HG03280 (cell line): Measurements from ENCODE around the gene PARD6A.
A peak's percentile ranks its signal among the peaks of the same experiment; 100 is the strongest.

Experiments
- ATAC-seq: cut with Tn5 transposase; IDR thresholded peaks from one replicate; pipeline ENCODE4 v1.9.1; 2021; ENCODE audit warnings: mild to moderate bottlenecking, moderate library complexity; ENCODE audit not compliant: unreplicated experiment

PARD6A gene

GRCh38 chr16:67660564-67661028 is at the start of gene PARD6A:
Gene PARD6A (plus strand): TSS chr16:67660960. CDS start chr16:67661039, 79 bp downstream.
- peak; percentile 77 for ATAC-seq

DNA sequence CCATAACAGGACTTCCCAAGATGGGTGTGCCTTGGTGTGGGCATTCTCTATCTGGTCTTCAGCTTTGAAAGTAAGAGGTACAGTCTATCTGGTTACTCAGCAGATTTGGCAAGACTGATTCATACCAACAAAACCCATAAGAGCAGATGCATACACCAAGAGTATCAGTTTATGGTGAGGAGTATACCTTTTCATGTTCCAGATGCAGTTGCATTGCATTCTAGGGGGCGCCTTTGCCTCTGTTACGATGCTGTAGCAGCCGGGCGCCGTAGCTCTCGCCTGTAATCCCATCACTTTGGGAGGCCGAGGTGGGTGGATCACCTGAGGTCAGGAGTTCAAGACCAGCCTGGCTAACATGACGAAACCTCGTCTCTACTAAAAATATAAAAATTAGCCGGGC is 47.0 kb upstream of the PARD6A start:
- no peak for ATAC-seq

- no peak for ATAC-seq
These were observed 32.5 kb upstream of the PARD6A start for GRCh38 chr16:67628216-67628615.

DNA sequence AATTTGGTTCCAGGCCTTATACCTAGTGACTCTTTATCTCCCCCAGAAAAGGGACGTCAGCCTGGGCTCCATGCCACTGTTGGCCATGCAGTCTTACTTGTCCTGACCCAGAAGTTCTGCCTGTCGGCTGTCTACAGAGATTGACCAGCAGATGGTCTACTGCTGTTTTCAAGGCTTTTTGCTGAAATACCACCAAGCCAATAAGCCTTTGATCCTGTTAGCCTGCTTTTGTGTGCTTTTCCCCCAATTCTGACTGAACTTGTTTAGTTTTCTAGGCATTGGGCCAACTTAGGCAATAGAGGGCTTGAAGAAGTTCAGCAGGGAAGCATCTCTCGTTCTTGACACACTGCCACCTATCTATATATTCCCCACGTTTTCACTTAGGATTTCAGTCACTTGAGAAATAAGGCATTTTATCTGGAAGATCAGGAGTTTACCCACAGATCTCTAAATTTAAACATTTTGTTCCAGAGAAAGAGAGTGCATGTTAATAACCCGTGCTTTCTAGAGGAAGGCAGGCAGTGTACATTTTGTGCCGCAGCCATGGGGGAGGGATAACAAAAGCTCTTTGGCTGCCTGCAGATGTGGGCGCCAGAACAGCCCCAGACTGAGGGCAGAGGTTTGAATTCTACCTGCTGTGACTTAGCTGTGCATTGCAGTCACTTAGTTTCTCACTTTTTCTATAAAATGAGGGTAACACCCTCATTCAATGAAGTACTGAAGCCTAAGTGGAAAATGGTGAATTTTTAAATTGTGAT is 28.2 kb upstream of the PARD6A start:
- no peak for ATAC-seq

- ATAC-seq, result no peak
These were observed 24.0 kb upstream of the PARD6A start for GRCh38 chr16:67636713-67637112.

- ATAC-seq, result no peak
These were observed 23.1 kb upstream of the PARD6A start for GRCh38 chr16:67637625-67638024.

GRCh38 chr16:67641779-67642708 is 18.7 kb upstream of the PARD6A start:
- no peak for ATAC-seq

DNA sequence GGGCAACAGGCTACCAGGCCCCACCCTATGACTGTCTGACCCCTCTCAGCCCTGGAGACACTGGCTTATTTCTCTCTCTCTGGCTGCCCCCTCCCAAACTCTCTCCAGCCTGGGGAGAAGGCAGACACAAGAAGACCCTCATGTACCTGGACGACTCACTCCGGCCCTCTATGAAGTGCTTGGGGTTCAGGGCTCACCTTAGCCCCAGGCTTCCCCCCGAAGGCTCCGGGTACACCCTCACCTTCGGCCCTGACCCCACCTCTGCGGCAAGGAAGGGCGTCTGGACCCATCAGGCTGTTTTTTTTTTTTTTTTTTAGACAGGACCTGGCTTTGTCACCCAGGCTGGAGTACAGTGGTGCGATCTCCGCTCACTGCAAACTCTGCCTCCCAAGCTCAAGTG is 16.7 kb upstream of the PARD6A start:
- no peak for ATAC-seq

DNA sequence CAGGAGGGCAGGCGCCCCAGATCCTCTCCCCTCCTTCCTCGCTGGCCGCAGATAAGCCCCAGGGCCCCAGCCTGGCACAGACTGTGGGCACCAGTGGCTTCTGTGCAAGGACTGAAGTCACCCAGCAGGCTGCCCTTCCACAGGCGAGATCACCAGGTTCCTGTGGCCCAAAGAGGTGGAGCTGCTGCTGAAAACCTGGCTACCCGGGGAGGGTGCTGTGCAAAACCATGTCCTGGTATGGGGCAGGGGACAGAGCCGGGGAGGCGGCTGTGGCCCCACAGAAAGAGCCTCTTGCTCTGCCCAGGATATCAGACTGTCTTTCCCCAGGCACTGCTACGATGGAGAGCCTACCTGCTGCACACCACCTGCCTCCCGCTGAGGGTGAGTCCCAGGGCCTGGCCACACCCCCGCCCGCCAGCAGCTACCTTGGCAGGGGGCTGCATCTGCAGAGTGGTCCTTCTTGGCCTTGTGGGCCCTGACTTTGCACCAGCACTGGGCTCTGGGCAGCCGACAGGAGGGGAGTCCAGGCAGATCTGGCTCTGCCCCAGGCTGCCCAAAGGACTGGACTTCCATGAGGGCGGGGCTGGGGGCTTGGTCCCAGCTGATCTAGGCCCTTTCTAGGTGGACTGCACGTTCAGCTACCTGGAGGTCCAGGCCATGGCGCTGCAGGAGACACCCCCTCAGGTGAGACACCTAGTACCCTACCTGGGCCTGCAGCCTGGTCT is 15.2 kb upstream of the PARD6A start:
- ATAC-seq, result no peak

DNA sequence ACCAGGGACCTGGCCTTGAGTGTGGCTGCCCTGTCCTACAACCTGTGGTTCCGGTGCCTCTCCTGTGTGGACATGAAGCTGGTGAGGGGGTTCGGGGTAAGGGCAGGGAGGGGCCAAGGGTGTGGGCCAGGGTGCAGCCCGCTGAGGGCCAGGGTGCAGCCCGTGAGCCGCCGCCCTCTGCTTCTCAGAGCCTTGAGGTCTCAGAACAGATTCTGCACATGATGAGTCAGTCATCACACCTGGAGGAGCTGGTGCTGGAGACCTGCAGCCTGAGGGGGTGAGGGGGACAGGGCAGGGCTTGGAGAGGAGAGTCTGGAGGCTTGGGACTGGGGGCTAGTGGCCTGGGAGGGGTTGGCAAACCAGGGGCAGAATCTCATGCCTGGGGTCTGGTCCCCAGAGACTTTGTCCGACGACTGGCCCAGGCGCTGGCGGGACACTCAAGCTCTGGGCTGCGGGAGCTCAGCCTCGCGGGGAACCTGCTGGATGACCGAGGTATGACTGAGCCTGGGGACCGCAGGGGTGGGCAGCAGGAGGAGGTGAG is 13.6 kb upstream of the PARD6A start:
- ATAC-seq, result no peak

DNA sequence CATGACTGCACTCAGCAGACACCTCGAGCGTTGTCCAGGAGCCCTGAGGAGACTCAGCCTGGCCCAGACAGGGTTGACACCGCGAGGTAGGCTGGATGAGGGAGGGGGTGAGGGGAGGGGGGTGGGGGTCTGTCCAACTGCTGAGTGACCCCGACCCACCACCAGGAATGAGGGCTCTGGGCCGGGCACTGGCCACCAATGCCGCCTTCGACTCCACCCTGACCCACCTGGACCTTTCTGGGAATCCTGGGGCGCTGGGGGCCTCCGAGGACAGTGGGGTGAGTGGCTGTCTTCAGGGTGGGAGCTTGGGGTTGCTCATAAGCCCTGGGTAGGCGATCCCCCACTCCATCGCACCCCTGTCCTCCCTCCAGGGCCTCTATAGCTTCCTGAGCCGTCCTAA is 13.1 kb upstream of the PARD6A start:
- ATAC-seq, result no peak

DNA sequence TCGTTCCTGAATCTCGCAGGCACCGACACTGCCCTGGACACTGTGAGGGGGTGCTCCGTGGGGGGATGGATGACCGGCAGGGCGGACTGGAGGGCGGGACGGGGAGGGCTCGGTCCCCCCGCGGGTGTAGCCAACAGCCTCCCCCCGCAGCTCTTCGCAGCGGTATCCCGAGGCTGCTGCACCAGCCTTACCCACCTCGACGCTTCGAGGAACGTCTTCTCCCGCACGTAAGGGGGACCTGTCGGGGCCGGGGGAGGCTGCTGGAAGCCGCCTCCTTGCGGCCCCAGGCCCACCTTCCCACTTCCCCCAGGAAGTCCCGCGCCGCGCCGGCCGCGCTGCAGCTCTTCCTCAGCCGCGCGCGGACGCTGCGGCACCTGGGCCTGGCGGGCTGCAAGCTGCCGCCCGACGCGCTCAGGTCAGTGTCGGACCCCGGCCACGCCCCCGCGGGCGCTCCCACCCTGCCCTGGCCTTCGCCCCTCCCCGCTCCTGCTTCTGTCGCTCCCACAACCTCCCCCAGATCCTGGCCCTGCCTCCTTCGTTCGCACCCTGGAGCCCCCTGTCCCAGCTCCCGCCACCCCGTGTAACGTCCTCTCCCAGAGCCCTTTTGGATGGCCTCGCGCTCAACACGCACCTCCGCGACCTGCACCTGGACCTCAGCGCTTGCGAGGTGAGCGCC is 12.5 kb upstream of the PARD6A start:
- ATAC-seq, result no peak

- ATAC-seq, result no peak
These were observed 11.9 kb upstream of the PARD6A start for GRCh38 chr16:67648764-67649407.

GRCh38 chr16:67649494-67649931 is 11.2 kb upstream of the PARD6A start:
- no peak for ATAC-seq

GRCh38 chr16:67650023-67650422 is 10.7 kb upstream of the PARD6A start:
- ATAC-seq, result no peak

DNA sequence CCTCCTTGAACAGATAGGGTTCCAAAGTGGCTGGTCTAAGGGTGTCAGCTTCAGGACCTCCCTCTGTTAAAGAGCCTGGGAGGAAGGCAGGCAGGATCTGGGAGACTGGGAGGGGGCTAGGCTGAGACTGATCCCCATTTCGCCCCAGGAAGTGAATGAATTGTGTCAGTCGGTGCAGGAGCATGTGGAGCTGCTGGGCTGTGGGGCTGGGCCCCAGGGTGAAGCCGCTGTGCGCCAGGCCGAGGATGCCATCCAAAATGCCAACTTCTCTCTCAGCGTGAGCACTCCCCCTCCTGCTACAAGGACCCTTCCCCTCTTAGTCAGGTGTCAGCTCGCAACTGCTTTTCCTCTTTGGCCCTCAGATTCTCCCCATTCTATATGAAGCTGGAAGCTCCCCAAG is 9.7 kb upstream of the PARD6A start:
- no peak for ATAC-seq

DNA sequence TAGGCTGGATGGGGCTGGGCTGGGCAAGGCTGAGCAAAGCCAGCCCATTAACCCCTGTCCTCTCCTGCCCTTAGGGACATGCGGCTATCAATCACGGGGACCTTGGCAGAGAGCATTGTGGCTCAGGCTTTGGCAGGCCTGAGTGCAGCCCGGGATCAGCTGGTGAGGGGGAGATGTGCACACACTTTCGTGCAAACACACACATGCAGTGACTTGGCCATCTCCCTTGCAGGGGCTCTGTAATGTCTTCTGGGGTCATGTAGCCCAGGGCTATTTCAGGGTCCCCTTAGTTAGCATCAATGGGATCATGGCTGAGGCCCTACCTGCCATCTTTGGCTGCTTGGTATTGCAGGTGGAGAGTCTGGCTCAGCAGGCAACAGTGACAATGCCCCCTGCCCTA is 8.9 kb upstream of the PARD6A start:
- no peak for ATAC-seq

GRCh38 chr16:67652578-67653127 is 8.1 kb upstream of the PARD6A start:
- ATAC-seq, result no peak

- ATAC-seq, result no peak
These were observed 7.5 kb upstream of the PARD6A start for GRCh38 chr16:67653128-67653788.
